Breast epithelium (tissue), 3 donors: ENCODE data around the gene SNX20.

Experiments used
- POLR2A ChIP-seq: fragments of 450-650 bp; IDR thresholded peaks from one replicate; pipeline ENCODE4 v1.6.1; 2016; ENCODE audit warnings: antibody characterized with exemption, mild to moderate bottlenecking, moderate library complexity
- TF ChIP-seq, protein P1 (sequence below), 3 donors: fragments of 450-650 bp; IDR thresholded peaks; one replicate each; pipeline ENCODE4 v1.5.1; 2016 to 2017; ENCODE audit warnings: antibody characterized with exemption in 3 of 3, mild to moderate bottlenecking in 3 of 3, moderate library complexity in 3 of 3

DNA sequence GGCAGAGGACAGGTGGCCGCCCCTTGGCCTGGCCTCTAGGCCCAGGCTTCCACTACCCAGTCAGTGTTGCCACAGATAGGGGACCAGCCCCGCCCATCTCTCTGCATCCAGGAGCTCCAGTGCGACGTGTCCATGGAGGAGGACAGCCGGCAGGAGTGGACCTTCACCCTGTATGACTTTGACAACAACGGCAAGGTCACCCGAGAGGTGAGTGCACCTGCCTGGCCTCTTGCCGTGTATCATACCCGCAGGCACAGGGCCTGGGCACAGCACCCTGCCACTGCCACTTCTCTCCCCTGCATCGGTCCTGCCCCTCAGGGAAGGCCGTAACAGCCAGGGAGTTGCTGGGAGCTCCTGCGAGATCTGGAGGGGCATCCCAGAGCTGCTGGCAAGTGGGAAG lies 55.7 kb downstream of the SNX20 start:
- TF ChIP-seq, protein P1, sequence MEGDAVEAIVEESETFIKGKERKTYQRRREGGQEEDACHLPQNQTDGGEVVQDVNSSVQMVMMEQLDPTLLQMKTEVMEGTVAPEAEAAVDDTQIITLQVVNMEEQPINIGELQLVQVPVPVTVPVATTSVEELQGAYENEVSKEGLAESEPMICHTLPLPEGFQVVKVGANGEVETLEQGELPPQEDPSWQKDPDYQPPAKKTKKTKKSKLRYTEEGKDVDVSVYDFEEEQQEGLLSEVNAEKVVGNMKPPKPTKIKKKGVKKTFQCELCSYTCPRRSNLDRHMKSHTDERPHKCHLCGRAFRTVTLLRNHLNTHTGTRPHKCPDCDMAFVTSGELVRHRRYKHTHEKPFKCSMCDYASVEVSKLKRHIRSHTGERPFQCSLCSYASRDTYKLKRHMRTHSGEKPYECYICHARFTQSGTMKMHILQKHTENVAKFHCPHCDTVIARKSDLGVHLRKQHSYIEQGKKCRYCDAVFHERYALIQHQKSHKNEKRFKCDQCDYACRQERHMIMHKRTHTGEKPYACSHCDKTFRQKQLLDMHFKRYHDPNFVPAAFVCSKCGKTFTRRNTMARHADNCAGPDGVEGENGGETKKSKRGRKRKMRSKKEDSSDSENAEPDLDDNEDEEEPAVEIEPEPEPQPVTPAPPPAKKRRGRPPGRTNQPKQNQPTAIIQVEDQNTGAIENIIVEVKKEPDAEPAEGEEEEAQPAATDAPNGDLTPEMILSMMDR (IDR thresholded peaks at IDR 0.05), result no peak
- TF ChIP-seq POLR2A, result no peak
